Measurements from ENCODE around the gene KREMEN1. TPM values are rescaled to one million over a fixed set of nuclear protein-coding genes. Genes with fewer than 3 reads are reported as not detected.

KREMEN1 gene
- total and polyA plus RNA-seq, 4 donors = 1.2 to 22.6 (median 3.8) TPM

GRCh38 chr22:29060931-29061330 is 11.9 kb upstream of the KREMEN1 start:
- 79% methylated on average over 7 of the region's 7 CpGs for WGBS
- Histone ChIP-seq H3K27ac (ENCODE audit: low read depth in 1 of 2, low read length in 2 of 2) (no peak overlapping the region), H3K36me3 (ENCODE audit: control insufficient read depth in 4 of 4, insufficient read depth in 3 of 4, low read depth in 1 of 4, low read length in 3 of 4) (no peaks in the 10 kb centered on the region), H3K27me3 (ENCODE audit: control insufficient read depth in 4 of 4, insufficient read depth in 4 of 4, low read length in 3 of 4) (no peaks in the 10 kb centered on the region), H3K9me3 (ENCODE audit: control insufficient read depth in 4 of 4, low read length in 3 of 4) (no peaks in the 10 kb centered on the region), H3K9ac (ENCODE audit: low read depth in 1 of 2, low read length in 2 of 2) (no peak overlapping the region), H3K4me1 (ENCODE audit: control insufficient read depth in 4 of 4, insufficient read depth in 4 of 4, low read length in 3 of 4) (no peaks in the 10 kb centered on the region), H3K4me3 (ENCODE audit: low read depth in 1 of 3, low read length in 3 of 3) (no peak overlapping the region)
- TF ChIP-seq NR2F2 (IDR thresholded peaks at IDR 0.05) (peak; percentile 73), ZBTB33 (IDR thresholded peaks at IDR 0.05) (no peak), FOXA2 (IDR thresholded peaks at IDR 0.05) (no peak), HNF4G (IDR thresholded peaks at IDR 0.05) (no peak), RAD21 (IDR thresholded peaks at IDR 0.05) (no peak), TAF1 (conservative IDR thresholded peaks at IDR 0.05) (no peak)
- DNase-seq (ENCODE audit: low spot score) = no peak

DNA sequence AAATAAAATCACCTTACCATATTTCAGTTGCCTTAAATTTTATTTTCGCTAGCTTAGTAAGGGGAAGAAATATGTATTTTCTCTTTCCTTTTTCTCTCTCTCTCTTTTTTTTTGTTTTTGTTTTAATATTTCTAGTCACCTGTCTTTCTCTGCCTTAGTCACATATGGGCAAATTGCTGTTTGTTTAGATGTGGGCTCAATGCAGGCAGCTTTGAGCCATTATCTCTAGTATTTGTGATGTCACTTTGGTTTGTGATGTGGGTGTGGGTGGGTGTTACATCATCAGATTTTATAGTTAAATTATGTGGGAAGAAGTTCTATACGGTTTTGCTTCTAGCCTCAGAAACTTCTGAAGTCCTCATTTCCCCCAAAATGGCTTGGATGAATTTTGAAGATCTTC is 11.1 kb upstream of the KREMEN1 start, which contains the start of gene C22orf31:
TSS of gene C22orf31 (minus strand) at position 59 of the 400 bp plus-strand sequence. CDS start at position 20, 39 bp downstream.
- Histone ChIP-seq H3K4me3 (ENCODE audit: low read depth in 1 of 3, low read length in 3 of 3) (no peak within 1 kb of the TSS), H3K9ac (ENCODE audit: low read depth in 1 of 2, low read length in 2 of 2) (no peak within 1 kb of the TSS), H3K4me1 (ENCODE audit: control insufficient read depth in 4 of 4, insufficient read depth in 4 of 4, low read length in 3 of 4) (no peaks in the 10 kb centered on the region), H3K27ac (ENCODE audit: low read depth in 1 of 2, low read length in 2 of 2) (no peak within 1 kb of the TSS), H3K27me3 (ENCODE audit: control insufficient read depth in 4 of 4, insufficient read depth in 4 of 4, low read length in 3 of 4) (no peaks in the 10 kb centered on the region), H3K36me3 (ENCODE audit: control insufficient read depth in 4 of 4, insufficient read depth in 3 of 4, low read depth in 1 of 4, low read length in 3 of 4) (no peaks in the 10 kb centered on the region), H3K9me3 (ENCODE audit: control insufficient read depth in 4 of 4, low read length in 3 of 4) (no peaks in the 10 kb centered on the region)
- no peak for DNase-seq (ENCODE audit: low spot score)
- TF ChIP-seq, protein P1, sequence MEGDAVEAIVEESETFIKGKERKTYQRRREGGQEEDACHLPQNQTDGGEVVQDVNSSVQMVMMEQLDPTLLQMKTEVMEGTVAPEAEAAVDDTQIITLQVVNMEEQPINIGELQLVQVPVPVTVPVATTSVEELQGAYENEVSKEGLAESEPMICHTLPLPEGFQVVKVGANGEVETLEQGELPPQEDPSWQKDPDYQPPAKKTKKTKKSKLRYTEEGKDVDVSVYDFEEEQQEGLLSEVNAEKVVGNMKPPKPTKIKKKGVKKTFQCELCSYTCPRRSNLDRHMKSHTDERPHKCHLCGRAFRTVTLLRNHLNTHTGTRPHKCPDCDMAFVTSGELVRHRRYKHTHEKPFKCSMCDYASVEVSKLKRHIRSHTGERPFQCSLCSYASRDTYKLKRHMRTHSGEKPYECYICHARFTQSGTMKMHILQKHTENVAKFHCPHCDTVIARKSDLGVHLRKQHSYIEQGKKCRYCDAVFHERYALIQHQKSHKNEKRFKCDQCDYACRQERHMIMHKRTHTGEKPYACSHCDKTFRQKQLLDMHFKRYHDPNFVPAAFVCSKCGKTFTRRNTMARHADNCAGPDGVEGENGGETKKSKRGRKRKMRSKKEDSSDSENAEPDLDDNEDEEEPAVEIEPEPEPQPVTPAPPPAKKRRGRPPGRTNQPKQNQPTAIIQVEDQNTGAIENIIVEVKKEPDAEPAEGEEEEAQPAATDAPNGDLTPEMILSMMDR (IDR thresholded peaks at IDR 0.05; ENCODE audit: low read depth, low read length, missing input control) = no peak
- 76% methylated on average over 2 of the region's 2 CpGs for WGBS

- Histone ChIP-seq H3K27me3 (ENCODE audit: control insufficient read depth in 4 of 4, insufficient read depth in 4 of 4, low read length in 3 of 4) (no peaks in the 10 kb centered on the region), H3K27ac (ENCODE audit: low read depth in 1 of 2, low read length in 2 of 2) (no peak overlapping the region), H3K9me3 (ENCODE audit: control insufficient read depth in 4 of 4, low read length in 3 of 4) (no peaks in the 10 kb centered on the region), H3K4me1 (ENCODE audit: control insufficient read depth in 4 of 4, insufficient read depth in 4 of 4, low read length in 3 of 4) (no peaks in the 10 kb centered on the region), H3K36me3 (ENCODE audit: control insufficient read depth in 4 of 4, insufficient read depth in 3 of 4, low read depth in 1 of 4, low read length in 3 of 4) (no peaks in the 10 kb centered on the region), H3K4me3 (ENCODE audit: low read depth in 1 of 3, low read length in 3 of 3) (no peak overlapping the region), H3K9ac (ENCODE audit: low read depth in 1 of 2, low read length in 2 of 2) (no peak overlapping the region)
- DNase-seq (ENCODE audit: low spot score) = no peak
- WGBS = 81% methylated on average over 8 of the region's 8 CpGs
- no peak for TF ChIP-seq YY1 (IDR thresholded peaks at IDR 0.05)
- no peak for TF ChIP-seq GABPA (IDR thresholded peaks at IDR 0.05 in 1 of 2, conservative IDR thresholded peaks at IDR 0.05 in 1 of 2)
- TF ChIP-seq ZBTB33 (IDR thresholded peaks at IDR 0.05) = no peak
- no peak for TF ChIP-seq ATF3 (IDR thresholded peaks at IDR 0.05)
- TF ChIP-seq REST (IDR thresholded peaks at IDR 0.05) = no peak
- TF ChIP-seq EGR1 (IDR thresholded peaks at IDR 0.05; ENCODE audit: low read depth in 2 of 2) = no peak
- TF ChIP-seq NR2F2 (IDR thresholded peaks at IDR 0.05) = no peak
- TF ChIP-seq TAF1 (conservative IDR thresholded peaks at IDR 0.05) = no peak
- no peak for TF ChIP-seq FOXA1 (IDR thresholded peaks at IDR 0.05)
- TF ChIP-seq, protein P2, sequence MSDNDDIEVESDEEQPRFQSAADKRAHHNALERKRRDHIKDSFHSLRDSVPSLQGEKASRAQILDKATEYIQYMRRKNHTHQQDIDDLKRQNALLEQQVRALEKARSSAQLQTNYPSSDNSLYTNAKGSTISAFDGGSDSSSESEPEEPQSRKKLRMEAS (IDR thresholded peaks at IDR 0.05) = no peak
- no peak for TF ChIP-seq JUND (IDR thresholded peaks at IDR 0.05)
- TF ChIP-seq HNF4G (IDR thresholded peaks at IDR 0.05) = no peak
- TF ChIP-seq HNF4A (conservative IDR thresholded peaks at IDR 0.05) = no peak
- no peak for TF ChIP-seq RXRA (IDR thresholded peaks at IDR 0.05)
- no peak for TF ChIP-seq RAD21 (IDR thresholded peaks at IDR 0.05)
- no peak for TF ChIP-seq SP1 (IDR thresholded peaks at IDR 0.05)
- TF ChIP-seq FOXA2 (IDR thresholded peaks at IDR 0.05) = no peak
Measured at GRCh38 chr22:29062286-29062821, 10.5 kb upstream of the KREMEN1 start.

Data from liver (tissue), 9 donors.